ENCODE results near the gene ANKS4B. TPM values are rescaled to one million over a fixed set of nuclear protein-coding genes. Genes with fewer than 3 reads are reported as not detected.

The ANKS4B gene
- total RNA-seq, 2 donors from 2014 or later, result not detected

- no peaks in the 10 kb centered on the region for H3K9me3 ChIP-seq
- H3K27me3 ChIP-seq (replicated peaks; ENCODE audit: insufficient read depth), result no peaks in the 10 kb centered on the region
- no peaks in the 10 kb centered on the region for H3K36me3 ChIP-seq
- no peak for DNase-seq (ENCODE audit: low spot score)
- no peak for ATAC-seq (ENCODE audit: insufficient number of reproducible peaks, low FRiP score, low read depth)
- no peak overlapping the region for H3K4me3 ChIP-seq
- no peak overlapping the region for H3K27ac ChIP-seq
- no peak for TF ChIP-seq CTCF (IDR thresholded peaks at IDR 0.05)
- peaks cover 2 to 14% of the 10 kb centered on the region in 2 donors for H3K4me1 ChIP-seq (ENCODE audit: control insufficient read depth in 1 of 2, low read depth in 2 of 2)
Measured at GRCh38 chr16:21262779-21263639, 29.5 kb downstream of the ANKS4B start.

GRCh38 chr16:21263640-21264570 is 30.4 kb downstream of the ANKS4B start:
- H3K4me1 ChIP-seq (ENCODE audit: control insufficient read depth in 1 of 2, low read depth in 2 of 2), result peaks cover 2 to 14% of the 10 kb centered on the region in 2 donors
- no peaks in the 10 kb centered on the region for H3K9me3 ChIP-seq
- ATAC-seq (ENCODE audit: insufficient number of reproducible peaks, low FRiP score, low read depth), result no peak
- H3K27me3 ChIP-seq (replicated peaks; ENCODE audit: insufficient read depth), result no peaks in the 10 kb centered on the region
- no peak overlapping the region for H3K27ac ChIP-seq
- H3K4me3 ChIP-seq, result no peak overlapping the region
- DNase-seq (ENCODE audit: low spot score), result no peak
- no peaks in the 10 kb centered on the region for H3K36me3 ChIP-seq
- TF ChIP-seq CTCF (IDR thresholded peaks at IDR 0.05), result no peak

- no peak for ATAC-seq (ENCODE audit: insufficient number of reproducible peaks, low FRiP score, low read depth)
- H3K27ac ChIP-seq, result no peak overlapping the region
- no peaks in the 10 kb centered on the region for H3K36me3 ChIP-seq
- no peak for TF ChIP-seq CTCF (IDR thresholded peaks at IDR 0.05)
- H3K4me3 ChIP-seq, result no peak overlapping the region
- H3K9me3 ChIP-seq, result no peaks in the 10 kb centered on the region
- peaks cover 2 to 14% of the 10 kb centered on the region in 2 donors for H3K4me1 ChIP-seq (ENCODE audit: control insufficient read depth in 1 of 2, low read depth in 2 of 2)
- no peak for DNase-seq (ENCODE audit: low spot score)
- no peaks in the 10 kb centered on the region for H3K27me3 ChIP-seq (replicated peaks; ENCODE audit: insufficient read depth)
Measured at GRCh38 chr16:21264571-21265036, 31.1 kb downstream of the ANKS4B start.

- no peak overlapping the region for H3K4me3 ChIP-seq
- H3K27ac ChIP-seq, result no peak overlapping the region
- ATAC-seq (ENCODE audit: insufficient number of reproducible peaks, low FRiP score, low read depth) (no peak), DNase-seq (ENCODE audit: low spot score) (no peak)
- H3K36me3 ChIP-seq, result no peaks in the 10 kb centered on the region
- H3K27me3 ChIP-seq (replicated peaks; ENCODE audit: insufficient read depth), result no peaks in the 10 kb centered on the region
- no peaks in the 10 kb centered on the region for H3K9me3 ChIP-seq
- H3K4me1 ChIP-seq (ENCODE audit: control insufficient read depth in 1 of 2, low read depth in 2 of 2), result peaks cover 2 to 14% of the 10 kb centered on the region in 2 donors
- TF ChIP-seq CTCF (IDR thresholded peaks at IDR 0.05), result no peak
Measured at GRCh38 chr16:21265104-21265837, 31.8 kb downstream of the ANKS4B start.

All from thoracic aorta (tissue), 2 donors.